ENCODE measurements around the gene UBE3C. TPM values are rescaled to one million over a fixed set of nuclear protein-coding genes. Genes with fewer than 3 reads are reported as not detected.
A peak's percentile ranks its signal among the peaks of the same experiment; 100 is the strongest.

UBE3C gene
- total RNA-seq, 1 experiment from 2014 or later = 87.6 TPM

DNA sequence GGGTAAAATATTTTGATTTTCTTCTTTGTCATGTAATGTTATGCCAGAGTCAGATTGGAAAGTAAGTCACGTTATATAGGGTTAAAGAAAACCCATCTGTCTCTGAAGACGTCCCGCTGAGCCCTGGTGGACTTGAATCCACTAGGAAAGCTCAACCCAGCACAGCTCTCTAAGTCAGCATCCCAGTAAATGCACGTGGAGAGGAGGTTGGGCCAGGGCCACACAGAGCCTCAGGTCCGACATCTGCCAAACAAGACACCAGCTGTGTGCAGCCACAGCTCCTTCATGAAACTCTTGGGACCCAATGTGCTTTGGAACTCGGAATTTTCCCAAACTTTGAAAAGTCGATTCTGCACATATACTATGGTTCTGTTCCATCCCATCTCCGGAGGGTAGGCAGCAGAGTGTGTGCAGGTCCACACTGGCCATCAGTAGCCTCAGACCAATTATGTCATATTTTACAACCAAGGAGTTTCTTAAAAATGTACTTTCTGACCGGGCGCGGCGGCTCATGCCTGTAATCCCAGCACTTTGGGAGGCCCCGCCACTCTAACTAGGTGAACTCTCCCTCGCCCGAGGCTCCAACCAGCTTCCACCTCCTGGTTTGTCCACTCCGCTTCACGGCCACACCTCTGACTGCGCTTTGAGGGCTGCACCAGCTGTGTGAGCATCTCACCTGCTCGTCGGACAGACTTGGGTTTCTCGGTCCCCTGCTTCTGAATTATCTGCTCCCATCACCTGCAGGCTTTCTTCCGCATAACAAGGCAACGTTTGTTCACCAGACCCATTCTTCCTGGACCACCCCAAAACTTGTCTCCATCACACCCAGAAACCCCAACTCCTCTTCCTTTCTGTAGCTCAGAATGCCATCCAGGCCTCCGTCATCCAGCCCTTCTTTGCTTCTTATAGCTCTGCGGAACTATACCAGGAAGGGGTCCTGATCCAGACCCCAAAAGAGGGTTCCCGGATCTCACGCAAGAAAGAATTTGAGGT, 168.4 kb downstream of the UBE3C start:
- ChIA-PET CTCF (no interaction called here), POLR2A (interaction anchor here (0.6 kb wide), 1 partner anchor 32 kb away, joined by 10 read pairs; no protein-coding TSS in a partner anchor)
- ATAC-seq (no peak), DNase-seq (ENCODE audit: low read depth, low spot score) (no peak)
- intact Hi-C loops (cut with micrococcal nuclease; ENCODE audit: unreplicated experiment) = no loop called here
- in situ Hi-C loops (cut with HindIII; ENCODE audit: low pct_unique_long_range_greater_than_20kb, low sequenced_read_pairs) = no loop called here
- Histone ChIP-seq H3K4me1 (ENCODE audit: control insufficient read depth, insufficient read depth, low read length) (peaks cover 36% of the 10 kb centered on the region), H3K9me3 (ENCODE audit: control insufficient read depth, insufficient read depth, low read depth, low read length) (no peaks in the 10 kb centered on the region), H3K4me3 (ENCODE audit: low read depth in 2 of 2, low read length in 2 of 2) (no peak overlapping the region), H3K27ac (ENCODE audit: low read length) (peak overlapping the region; percentile 66), H3K36me3 (ENCODE audit: control insufficient read depth, insufficient read depth, low read length) (no peaks in the 10 kb centered on the region), H3K27me3 (ENCODE audit: control insufficient read depth, insufficient read depth, low read length) (no peaks in the 10 kb centered on the region)
- TF ChIP-seq SIN3A (IDR thresholded peaks at IDR 0.05; ENCODE audit: borderline replicate concordance, insufficient read depth, low read depth, low read length) (no peak), POLR2AphosphoS5 (IDR thresholded peaks at IDR 0.05; ENCODE audit: low read depth, low read length) (no peak), TCF7L2 (IDR thresholded peaks at IDR 0.05; ENCODE audit: low read depth, low read length) (no peak)
- TF ChIP-seq, protein P1, sequence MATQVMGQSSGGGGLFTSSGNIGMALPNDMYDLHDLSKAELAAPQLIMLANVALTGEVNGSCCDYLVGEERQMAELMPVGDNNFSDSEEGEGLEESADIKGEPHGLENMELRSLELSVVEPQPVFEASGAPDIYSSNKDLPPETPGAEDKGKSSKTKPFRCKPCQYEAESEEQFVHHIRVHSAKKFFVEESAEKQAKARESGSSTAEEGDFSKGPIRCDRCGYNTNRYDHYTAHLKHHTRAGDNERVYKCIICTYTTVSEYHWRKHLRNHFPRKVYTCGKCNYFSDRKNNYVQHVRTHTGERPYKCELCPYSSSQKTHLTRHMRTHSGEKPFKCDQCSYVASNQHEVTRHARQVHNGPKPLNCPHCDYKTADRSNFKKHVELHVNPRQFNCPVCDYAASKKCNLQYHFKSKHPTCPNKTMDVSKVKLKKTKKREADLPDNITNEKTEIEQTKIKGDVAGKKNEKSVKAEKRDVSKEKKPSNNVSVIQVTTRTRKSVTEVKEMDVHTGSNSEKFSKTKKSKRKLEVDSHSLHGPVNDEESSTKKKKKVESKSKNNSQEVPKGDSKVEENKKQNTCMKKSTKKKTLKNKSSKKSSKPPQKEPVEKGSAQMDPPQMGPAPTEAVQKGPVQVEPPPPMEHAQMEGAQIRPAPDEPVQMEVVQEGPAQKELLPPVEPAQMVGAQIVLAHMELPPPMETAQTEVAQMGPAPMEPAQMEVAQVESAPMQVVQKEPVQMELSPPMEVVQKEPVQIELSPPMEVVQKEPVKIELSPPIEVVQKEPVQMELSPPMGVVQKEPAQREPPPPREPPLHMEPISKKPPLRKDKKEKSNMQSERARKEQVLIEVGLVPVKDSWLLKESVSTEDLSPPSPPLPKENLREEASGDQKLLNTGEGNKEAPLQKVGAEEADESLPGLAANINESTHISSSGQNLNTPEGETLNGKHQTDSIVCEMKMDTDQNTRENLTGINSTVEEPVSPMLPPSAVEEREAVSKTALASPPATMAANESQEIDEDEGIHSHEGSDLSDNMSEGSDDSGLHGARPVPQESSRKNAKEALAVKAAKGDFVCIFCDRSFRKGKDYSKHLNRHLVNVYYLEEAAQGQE (IDR thresholded peaks at IDR 0.05; ENCODE audit: insufficient read depth in 1 of 2, low read depth in 2 of 2, low read length in 1 of 2) = no peak
- TF ChIP-seq, protein P2, sequence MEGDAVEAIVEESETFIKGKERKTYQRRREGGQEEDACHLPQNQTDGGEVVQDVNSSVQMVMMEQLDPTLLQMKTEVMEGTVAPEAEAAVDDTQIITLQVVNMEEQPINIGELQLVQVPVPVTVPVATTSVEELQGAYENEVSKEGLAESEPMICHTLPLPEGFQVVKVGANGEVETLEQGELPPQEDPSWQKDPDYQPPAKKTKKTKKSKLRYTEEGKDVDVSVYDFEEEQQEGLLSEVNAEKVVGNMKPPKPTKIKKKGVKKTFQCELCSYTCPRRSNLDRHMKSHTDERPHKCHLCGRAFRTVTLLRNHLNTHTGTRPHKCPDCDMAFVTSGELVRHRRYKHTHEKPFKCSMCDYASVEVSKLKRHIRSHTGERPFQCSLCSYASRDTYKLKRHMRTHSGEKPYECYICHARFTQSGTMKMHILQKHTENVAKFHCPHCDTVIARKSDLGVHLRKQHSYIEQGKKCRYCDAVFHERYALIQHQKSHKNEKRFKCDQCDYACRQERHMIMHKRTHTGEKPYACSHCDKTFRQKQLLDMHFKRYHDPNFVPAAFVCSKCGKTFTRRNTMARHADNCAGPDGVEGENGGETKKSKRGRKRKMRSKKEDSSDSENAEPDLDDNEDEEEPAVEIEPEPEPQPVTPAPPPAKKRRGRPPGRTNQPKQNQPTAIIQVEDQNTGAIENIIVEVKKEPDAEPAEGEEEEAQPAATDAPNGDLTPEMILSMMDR (IDR thresholded peaks at IDR 0.05) = no peak
- BruUV-seq (replicated peaks) = no TSS peak

DNA sequence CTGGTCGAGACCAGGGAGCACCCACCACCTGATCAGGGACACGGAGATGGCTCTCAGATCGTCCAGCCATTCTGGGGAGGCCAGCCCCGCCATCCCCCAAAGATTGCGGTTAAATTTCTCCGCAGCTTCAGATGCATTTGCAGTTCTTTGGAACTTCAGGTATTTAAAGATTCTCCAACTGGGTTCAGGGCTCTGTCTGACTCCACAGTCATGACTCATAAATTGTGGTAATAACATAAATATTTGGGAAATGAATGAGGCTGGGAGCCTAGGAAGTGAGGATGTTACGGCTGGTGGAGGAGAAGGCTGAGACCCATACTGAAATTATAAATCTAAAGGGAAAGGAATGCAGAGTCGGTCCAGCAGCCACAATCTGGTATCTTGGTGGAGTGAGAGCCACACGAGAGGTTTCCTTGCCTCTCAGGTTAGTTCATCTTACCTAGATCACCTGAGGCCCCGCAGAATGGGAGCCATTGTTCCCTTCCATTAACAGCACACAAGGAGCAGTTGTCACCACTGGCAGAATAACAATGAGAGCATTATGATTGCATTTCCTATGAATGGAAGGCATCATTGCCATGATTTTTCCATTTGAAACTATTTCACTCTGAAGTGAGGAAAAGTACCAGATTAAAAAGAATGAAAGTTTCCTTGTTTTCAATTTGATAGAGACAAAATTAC, 171.4 kb downstream of the UBE3C start:
- Histone ChIP-seq H3K27ac (ENCODE audit: low read length) (peak overlapping the region; percentile 96), H3K4me3 (ENCODE audit: low read depth in 2 of 2, low read length in 2 of 2) (peak overlapping the region; percentile 7 to 45; a peak in 3 of 4 replicates), H3K27me3 (ENCODE audit: control insufficient read depth, insufficient read depth, low read length) (no peaks in the 10 kb centered on the region), H3K36me3 (ENCODE audit: control insufficient read depth, insufficient read depth, low read length) (no peaks in the 10 kb centered on the region), H3K9me3 (ENCODE audit: control insufficient read depth, insufficient read depth, low read depth, low read length) (no peaks in the 10 kb centered on the region), H3K4me1 (ENCODE audit: control insufficient read depth, insufficient read depth, low read length) (peaks cover 29% of the 10 kb centered on the region)
- CTCF ChIA-PET = no interaction called here
- BruUV-seq (replicated peaks) = no TSS peak
- peak; percentile 83 for ATAC-seq
- POLR2A ChIA-PET = no interaction called here
- peak; percentile 94 for DNase-seq (ENCODE audit: low read depth, low spot score)
- intact Hi-C loops (cut with micrococcal nuclease; ENCODE audit: unreplicated experiment) (no loop called here), in situ Hi-C loops (cut with HindIII; ENCODE audit: low pct_unique_long_range_greater_than_20kb, low sequenced_read_pairs) (no loop called here)
- TF ChIP-seq SIN3A (IDR thresholded peaks at IDR 0.05; ENCODE audit: borderline replicate concordance, insufficient read depth, low read depth, low read length) = no peak
- peak; percentile 22; the same call in 1 of the 2 replicates for TF ChIP-seq TCF7L2 (IDR thresholded peaks at IDR 0.05; ENCODE audit: low read depth, low read length)

All from Panc1 (cell line).